Measurements from ENCODE around the gene FOXL1. TPM values are rescaled to one million over a fixed set of nuclear protein-coding genes. Genes with fewer than 3 reads are reported as not detected.

FOXL1 gene
- total RNA-seq, 1 experiment from 2014 or later = 9.3 TPM

GRCh38 chr16:86598607-86599565, 20.5 kb downstream of the FOXL1 start:
- Histone ChIP-seq H3K9me3 (ENCODE audit: control insufficient read depth, insufficient read depth, low read depth, low read length) (no peaks in the 10 kb centered on the region), H3K4me1 (ENCODE audit: control insufficient read depth, insufficient read depth, low read length) (no peaks in the 10 kb centered on the region), H3K4me3 (ENCODE audit: low read depth in 2 of 2, low read length in 2 of 2) (no peak overlapping the region), H3K27ac (ENCODE audit: low read length) (no peak overlapping the region), H3K27me3 (ENCODE audit: control insufficient read depth, insufficient read depth, low read length) (no peaks in the 10 kb centered on the region), H3K36me3 (ENCODE audit: control insufficient read depth, insufficient read depth, low read length) (no peaks in the 10 kb centered on the region)
- DNase-seq (ENCODE audit: low read depth, low spot score) = no peak
- intact Hi-C loops (cut with micrococcal nuclease; ENCODE audit: unreplicated experiment) = no loop called here
- CTCF ChIA-PET = no interaction called here
- TF ChIP-seq REST (IDR thresholded peaks at IDR 0.05; ENCODE audit: insufficient read depth in 1 of 2, low read depth in 2 of 2, low read length in 1 of 2) (no peak), TCF7L2 (IDR thresholded peaks at IDR 0.05; ENCODE audit: low read depth, low read length) (no peak), CTCF (IDR thresholded peaks at IDR 0.05) (no peak), POLR2AphosphoS5 (IDR thresholded peaks at IDR 0.05; ENCODE audit: low read depth, low read length) (no peak), SIN3A (IDR thresholded peaks at IDR 0.05; ENCODE audit: borderline replicate concordance, insufficient read depth, low read depth, low read length) (no peak)
- no TSS peak for BruUV-seq (replicated peaks)
- in situ Hi-C loops (cut with HindIII; ENCODE audit: low pct_unique_long_range_greater_than_20kb, low sequenced_read_pairs) = no loop called here
- ATAC-seq = no peak
- POLR2A ChIA-PET = no interaction called here

DNA sequence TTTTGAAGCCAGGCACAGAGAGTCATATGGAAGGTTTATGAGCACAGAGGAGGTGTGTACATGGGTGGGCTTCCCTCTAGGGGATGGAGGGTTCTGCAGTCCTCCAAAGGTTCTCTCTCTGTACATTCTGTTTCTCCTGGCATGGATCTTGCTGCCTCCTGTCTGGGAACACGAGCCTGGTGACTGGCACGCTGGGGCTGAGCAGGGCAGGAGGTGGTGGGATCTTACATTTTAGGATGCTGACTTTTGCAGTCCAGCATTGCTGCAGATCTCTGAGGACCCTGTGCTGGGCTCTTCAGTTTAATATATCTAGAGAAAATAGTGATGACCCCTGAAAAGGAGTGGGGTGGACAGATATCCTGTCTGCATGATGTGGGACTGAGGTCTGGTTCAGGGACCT, 23.0 kb downstream of the FOXL1 start:
- TF ChIP-seq SIN3A (IDR thresholded peaks at IDR 0.05; ENCODE audit: borderline replicate concordance, insufficient read depth, low read depth, low read length) (no peak), REST (IDR thresholded peaks at IDR 0.05; ENCODE audit: insufficient read depth in 1 of 2, low read depth in 2 of 2, low read length in 1 of 2) (no peak), TCF7L2 (IDR thresholded peaks at IDR 0.05; ENCODE audit: low read depth, low read length) (no peak), POLR2AphosphoS5 (IDR thresholded peaks at IDR 0.05; ENCODE audit: low read depth, low read length) (no peak), CTCF (IDR thresholded peaks at IDR 0.05) (no peak)
- ChIA-PET CTCF (no interaction called here), POLR2A (no interaction called here)
- DNase-seq (ENCODE audit: low read depth, low spot score) = no peak
- Histone ChIP-seq H3K9me3 (ENCODE audit: control insufficient read depth, insufficient read depth, low read depth, low read length) (no peaks in the 10 kb centered on the region), H3K27me3 (ENCODE audit: control insufficient read depth, insufficient read depth, low read length) (no peaks in the 10 kb centered on the region), H3K27ac (ENCODE audit: low read length) (no peak overlapping the region), H3K4me3 (ENCODE audit: low read depth in 2 of 2, low read length in 2 of 2) (no peak overlapping the region), H3K36me3 (ENCODE audit: control insufficient read depth, insufficient read depth, low read length) (no peaks in the 10 kb centered on the region), H3K4me1 (ENCODE audit: control insufficient read depth, insufficient read depth, low read length) (no peaks in the 10 kb centered on the region)
- BruUV-seq (replicated peaks) = no TSS peak
- in situ Hi-C loops (cut with HindIII; ENCODE audit: low pct_unique_long_range_greater_than_20kb, low sequenced_read_pairs) (no loop called here), intact Hi-C loops (cut with micrococcal nuclease; ENCODE audit: unreplicated experiment) (no loop called here)
- no peak for ATAC-seq
